H1 (cell line): ENCODE data around the gene MUC13. TPM values are rescaled to one million over a fixed set of nuclear protein-coding genes. Genes with fewer than 3 reads are reported as not detected.

ENCODE experiments used
- CTCF ChIA-PET: fragments of 300-600 bp; sonication (Branson Sonifier 250); formaldehyde crosslinking; loops from one replicate; lab custom pipeline; 2021; ENCODE audit not compliant: partially characterized antibody; lab: Charles Lee
- POLR2A ChIA-PET: fragments of 300-600 bp; sonication (Branson Sonifier 250); formaldehyde crosslinking; loops from one replicate; lab custom pipeline; 2021; ENCODE audit warnings: inconsistent platforms; ENCODE audit not compliant: partially characterized antibody; lab: Charles Lee
- DNase-seq, 2 experiments: peaks; one replicate each; pipeline versions ENCODE4 v3.0.0 to v3.0.0-alpha.2; 2010 to 2022; ENCODE audit warnings: low spot score in 2 of 2, low read depth in 1 of 2, mixed read lengths in 1 of 2
- FAIRE-seq: peaks from 2 replicates; lab custom pipeline; 2011; peaks lifted over from hg19 to GRCh38; lab: Jason Lieb, UNC
- H2AFZ ChIP-seq: 2 replicates; pipeline ENCODE4 v1.8.1; 2012; ENCODE audit warnings: low read length, inconsistent platforms
- H2AK5ac ChIP-seq: 2 replicates; pipeline ENCODE4 v1.6.1; 2013; ENCODE audit warnings: low read depth, low read length
- H2BK120ac ChIP-seq: replicated peaks from 2 replicates; pipeline ENCODE3; 2013; ENCODE audit warnings: low read depth, low read length, inconsistent platforms
- H2BK12ac ChIP-seq: 2 replicates; pipeline ENCODE4 v1.6.1; 2013; ENCODE audit warnings: low read depth, low read length
- H2BK15ac ChIP-seq: 2 replicates; pipeline ENCODE4 v1.6.1; 2013; ENCODE audit warnings: low read length
- H2BK20ac ChIP-seq: 2 replicates; pipeline ENCODE4 v1.6.1; 2013; ENCODE audit warnings: low read length
- H2BK5ac ChIP-seq: 2 replicates; pipeline ENCODE4 v1.6.1; 2013; ENCODE audit warnings: low read depth, low read length
- H3K14ac ChIP-seq: 2 replicates; pipeline ENCODE4 v1.6.1; 2013; ENCODE audit warnings: inconsistent platforms; ENCODE audit not compliant: insufficient read length
- H3K18ac ChIP-seq: 2 replicates; pipeline ENCODE4 v1.6.1; 2013; ENCODE audit warnings: low read length; ENCODE audit errors: extremely low read depth
- H3K23ac ChIP-seq: 2 replicates; pipeline ENCODE4 v1.6.1; 2013; ENCODE audit warnings: inconsistent platforms; ENCODE audit not compliant: insufficient read length
- H3K23me2 ChIP-seq: 2 replicates; pipeline ENCODE4 v1.6.1; 2013; ENCODE audit warnings: low read depth, low read length
- H3K27ac ChIP-seq: 2 replicates; pipeline ENCODE4 v1.6.1; 2011; ENCODE audit warnings: low read depth, low read length, inconsistent platforms
- H3K27me3 ChIP-seq, 4 experiments: replicated peaks in 1 of 4; 1 replicate in 1 of 4; 2 replicates in 3 of 4; pipeline versions ENCODE4 v1.6.1 to v1.8.1; 2011 to 2013; ENCODE audit warnings: low read length in 3 of 4, mild to moderate bottlenecking in 3 of 4, inconsistent platforms in 2 of 4, mixed read lengths in 2 of 4, moderate library complexity in 1 of 4; ENCODE audit not compliant: control insufficient read depth in 3 of 4, insufficient read depth in 3 of 4; ENCODE audit errors: extremely low read depth in 1 of 4
- H3K36me3 ChIP-seq, 4 experiments: 2 replicates each; pipeline versions ENCODE4 v1.6.1 to v1.8.1; 2011 to 2013; ENCODE audit warnings: mild to moderate bottlenecking in 4 of 4, low read length in 3 of 4, moderate library complexity in 2 of 4, control low read depth in 1 of 4, inconsistent platforms in 1 of 4; ENCODE audit not compliant: insufficient read depth in 4 of 4, control insufficient read depth in 2 of 4
- H3K4ac ChIP-seq: replicated peaks from 2 replicates; pipeline ENCODE3; 2013; ENCODE audit warnings: low read length, low read depth, mixed read lengths, inconsistent platforms; ENCODE audit not compliant: insufficient read length
- H3K4me1 ChIP-seq, 4 experiments: replicated peaks in 1 of 4; 1 replicate in 1 of 4; 2 replicates in 3 of 4; pipeline versions ENCODE4 v1.6.1 to v1.8.1; 2011 to 2013; ENCODE audit warnings: low read length in 3 of 4, inconsistent platforms in 2 of 4, mixed read lengths in 1 of 4; ENCODE audit not compliant: insufficient read depth in 4 of 4, control insufficient read depth in 3 of 4
- H3K4me2 ChIP-seq, 2 experiments: 2 replicates each; pipeline versions ENCODE4 v1.6.1 to v1.8.1; 2011 to 2013; ENCODE audit warnings: low read depth in 2 of 2, low read length in 2 of 2, control low read depth in 1 of 2, inconsistent platforms in 1 of 2, mild to moderate bottlenecking in 1 of 2; ENCODE audit not compliant: insufficient read depth in 1 of 2
- H3K4me3 ChIP-seq, 4 experiments: fragments of 200-600, 300-600 bp in 1 of 4; sonication (generic), shearing (Covaris generic), sonication (Bioruptor Twin) in 1 of 4; 2 replicates each; pipeline versions ENCODE4 v1.5.1 to v1.8.1; 2011 to 2016; ENCODE audit warnings: low read length in 4 of 4, low read depth in 3 of 4, control low read depth in 2 of 4, inconsistent platforms in 2 of 4, mild to moderate bottlenecking in 2 of 4, mixed read lengths in 1 of 4, moderate library complexity in 1 of 4; ENCODE audit not compliant: insufficient read depth in 2 of 4; ENCODE audit errors: extremely low read depth in 1 of 4
- H3K56ac ChIP-seq: replicated peaks from 2 replicates; pipeline ENCODE3; 2013; ENCODE audit warnings: low read depth, mild to moderate bottlenecking, mixed read lengths, low read length, inconsistent platforms; ENCODE audit not compliant: insufficient read length
- H3K79me1 ChIP-seq: 2 replicates; pipeline ENCODE4 v1.6.1; 2013; ENCODE audit warnings: low read depth, low read length, control low read depth
- H3K79me2 ChIP-seq, 2 experiments: 2 replicates each; pipeline versions ENCODE4 v1.6.1 to v1.8.1; 2012 to 2013; ENCODE audit warnings: low read length in 2 of 2, mild to moderate bottlenecking in 2 of 2, inconsistent platforms in 1 of 2; ENCODE audit not compliant: insufficient read depth in 2 of 2, control insufficient read depth in 1 of 2
- H3K9ac ChIP-seq, 4 experiments: replicated peaks in 1 of 4; 1 replicate in 1 of 4; 2 replicates in 3 of 4; pipeline versions ENCODE4 v1.6.1 to v1.8.1; 2011 to 2013; ENCODE audit warnings: low read depth in 3 of 4, low read length in 3 of 4, control low read depth in 2 of 4, mild to moderate bottlenecking in 2 of 4, moderate library complexity in 2 of 4, inconsistent platforms in 1 of 4; ENCODE audit errors: extremely low read depth in 1 of 4
- H3K9me3 ChIP-seq, 2 experiments: 2 replicates each; pipeline versions ENCODE4 v1.6.1 to v1.8.1; 2012 to 2013; ENCODE audit warnings: mild to moderate bottlenecking in 2 of 2, moderate library complexity in 2 of 2, control low read depth in 1 of 2, inconsistent platforms in 1 of 2, low read depth in 1 of 2, low read length in 1 of 2, mixed read lengths in 1 of 2; ENCODE audit not compliant: insufficient read depth in 2 of 2
- H4K20me1 ChIP-seq, 2 experiments: replicated peaks in 1 of 2; 2 replicates each; pipeline versions ENCODE3 to v1.8.1; 2011 to 2013; ENCODE audit warnings: inconsistent platforms in 2 of 2, low read length in 2 of 2, mild to moderate bottlenecking in 1 of 2; ENCODE audit not compliant: insufficient read depth in 2 of 2, control insufficient read depth in 1 of 2
- H4K5ac ChIP-seq: 2 replicates; pipeline ENCODE4 v1.6.1; 2013; ENCODE audit warnings: low read length, low read depth, mixed read lengths, inconsistent platforms; ENCODE audit not compliant: insufficient read length
- H4K8ac ChIP-seq: 2 replicates; pipeline ENCODE4 v1.8.0; 2013; ENCODE audit warnings: mild to moderate bottlenecking, moderate library complexity, low read length, inconsistent platforms; ENCODE audit not compliant: insufficient read depth; ENCODE audit errors: extremely low read depth
- H4K91ac ChIP-seq: replicated peaks from 2 replicates; pipeline ENCODE3; 2013; ENCODE audit warnings: low read length, mixed read lengths, inconsistent platforms; ENCODE audit not compliant: insufficient read length
- CHD1 ChIP-seq: IDR thresholded peaks from 2 replicates; pipeline ENCODE4 v1.6.1; 2012; ENCODE audit warnings: low read depth, low read length, improper control_type of control experiment
- NANOG ChIP-seq: IDR thresholded peaks from 2 replicates; pipeline ENCODE4 v1.6.1; 2011; ENCODE audit warnings: low read length, low read depth, mild to moderate bottlenecking, inconsistent platforms; ENCODE audit not compliant: insufficient read depth, poor library complexity, severe bottlenecking
- SUZ12 ChIP-seq: fragments of 200-600 bp; sonication (generic); IDR thresholded peaks from 2 replicates; pipeline ENCODE4 v1.6.1; 2012; ENCODE audit warnings: mild to moderate bottlenecking, inconsistent platforms, low read length, moderate library complexity, mixed read lengths
- WGBS, 2 experiments: shearing (Covaris generic) in 1 of 2; methylation state at CpG; one replicate each; pipeline versions ENCODE4 v1.1.6 to v1.1.7; 2013 to 2015; ENCODE audit warnings: low lambda C conversion rate in 2 of 2, mixed read lengths in 2 of 2, inconsistent platforms in 1 of 2, low coverage in 1 of 2, missing lambda C conversion rate in 1 of 2; ENCODE audit not compliant: insufficient replicate concordance in 2 of 2, insufficient coverage in 1 of 2, insufficient read length in 1 of 2; ENCODE audit errors: extremely low coverage in 1 of 2, missing lambda C conversion rate in 1 of 2; 5-methylcytosine and 5-hydroxymethylcytosine counted together
- polyA plus RNA-seq, 7 experiments: library from polyadenylated mRNA; depleted of rRNA in 3 of 7; stranded (reverse) in 5 of 7; unstranded in 2 of 7; fragments of >200 nt in 5 of 7; fragments of 200-250 nt in 2 of 7; gene quantifications; 1 replicate in 5 of 7; 2 replicates in 1 of 7; 4 replicates in 1 of 7; pipeline versions ENCODE4 v1.2.1 to v1.2.3, GENCODE V29; 2011 to 2013; ENCODE audit warnings: missing spikeins in 2 of 7, mixed read lengths in 2 of 7
- total RNA-seq: library from RNA; stranded (reverse); fragmentation: NEBNext Ultra II Directional; extraction: Animal tissue kit (Norgen Biotek cat#: 25700); gene quantifications from 2 replicates; pipeline ENCODE4 v1.2.1, GENCODE V29; 2021

Gene MUC13
- total and polyA plus RNA-seq, 2 of the 8 experiments (the other 6 are each of a cell fraction or from before 2014, with no cell fraction given): not detected

DNA sequence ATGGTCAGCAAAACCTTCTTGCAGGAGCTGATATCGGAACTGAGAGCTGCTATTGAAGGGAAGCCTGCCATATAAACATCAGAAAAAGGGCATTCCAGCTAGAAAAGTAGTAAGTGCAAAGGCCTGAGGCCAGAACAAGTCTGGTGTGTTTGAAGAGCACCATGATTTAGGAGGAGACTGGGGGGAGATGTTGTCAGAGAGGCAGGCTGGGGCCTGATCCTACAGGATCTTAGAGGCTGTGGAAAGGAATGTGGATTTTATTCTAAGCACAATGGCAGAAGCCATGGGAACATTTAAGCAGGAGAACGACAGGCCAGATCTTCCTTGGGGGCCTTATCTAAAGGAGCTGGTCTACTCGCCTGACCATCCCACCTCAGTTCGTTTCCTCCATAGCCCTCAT lies 5.1 kb upstream of the MUC13 start:
- Histone ChIP-seq H2BK15ac (no peak overlapping the region), H3K36me3 (no peaks in the 10 kb centered on the region), H4K20me1 (no peaks in the 10 kb centered on the region), H3K23me2 (no peaks in the 10 kb centered on the region), H3K79me2 (no peaks in the 10 kb centered on the region), H2BK12ac (no peak overlapping the region), H4K91ac (no peak overlapping the region), H3K4ac (no peak overlapping the region), H2AFZ (no peak overlapping the region), H3K4me1 (no peaks in the 10 kb centered on the region), H3K9ac (no peak overlapping the region), H3K79me1 (no peaks in the 10 kb centered on the region), H4K8ac (no peak overlapping the region), H2BK20ac (no peak overlapping the region), H2AK5ac (no peak overlapping the region), H4K5ac (no peak overlapping the region), H3K23ac (no peak overlapping the region), H3K4me2 (no peak overlapping the region), H3K14ac (no peak overlapping the region), H3K4me3 (no peak overlapping the region), H3K56ac (no peak overlapping the region), H3K27me3 (no peaks in the 10 kb centered on the region), H3K18ac (no peak overlapping the region), H3K9me3 (no peaks in the 10 kb centered on the region), H2BK120ac (no peak overlapping the region), H2BK5ac (no peak overlapping the region), H3K27ac (no peak overlapping the region)
- WGBS, 2 experiments: 84% methylated on average over 4 of the region's 4 CpGs; no CpG with 5 or more reads in 1 of the 2 experiments
- ChIA-PET CTCF (interaction anchor here (0.6 to 13.8 kb wide), 7 partner anchors 13 to 211 kb away, joined by 3 to 126 read pairs (median 4); no protein-coding TSS in a partner anchor), POLR2A (no interaction called here)
- no peak for TF ChIP-seq CHD1
- no peak for TF ChIP-seq SUZ12
- TF ChIP-seq NANOG: no peak
- DNase-seq: no peak
- no peak for FAIRE-seq
